CD4-positive, alpha-beta T cell treated with Interleukin-4 for 4 hours (primary cell): ENCODE measurements around the gene GNB1.
A peak's percentile ranks its signal among the peaks of the same experiment; 100 is the strongest.

Experiments used
- DNase-seq: peaks from one replicate; pipeline ENCODE4 v3.0.0-alpha.2; 2020

Gene GNB1

DNA sequence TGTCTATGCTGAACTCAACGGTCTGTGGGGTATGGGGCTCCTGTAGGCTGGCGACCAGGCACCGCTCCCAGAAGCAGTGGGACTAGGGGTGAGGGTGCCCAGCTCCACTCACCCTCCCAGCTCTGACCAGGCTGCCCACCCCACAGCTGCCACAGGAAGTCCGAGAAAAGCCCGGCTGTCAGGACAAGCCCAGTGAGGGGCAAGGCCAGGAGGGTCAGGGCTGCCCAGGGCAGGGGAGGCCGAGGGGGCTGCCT is 31.7 kb upstream of the GNB1 start:
- no peak for DNase-seq

DNA sequence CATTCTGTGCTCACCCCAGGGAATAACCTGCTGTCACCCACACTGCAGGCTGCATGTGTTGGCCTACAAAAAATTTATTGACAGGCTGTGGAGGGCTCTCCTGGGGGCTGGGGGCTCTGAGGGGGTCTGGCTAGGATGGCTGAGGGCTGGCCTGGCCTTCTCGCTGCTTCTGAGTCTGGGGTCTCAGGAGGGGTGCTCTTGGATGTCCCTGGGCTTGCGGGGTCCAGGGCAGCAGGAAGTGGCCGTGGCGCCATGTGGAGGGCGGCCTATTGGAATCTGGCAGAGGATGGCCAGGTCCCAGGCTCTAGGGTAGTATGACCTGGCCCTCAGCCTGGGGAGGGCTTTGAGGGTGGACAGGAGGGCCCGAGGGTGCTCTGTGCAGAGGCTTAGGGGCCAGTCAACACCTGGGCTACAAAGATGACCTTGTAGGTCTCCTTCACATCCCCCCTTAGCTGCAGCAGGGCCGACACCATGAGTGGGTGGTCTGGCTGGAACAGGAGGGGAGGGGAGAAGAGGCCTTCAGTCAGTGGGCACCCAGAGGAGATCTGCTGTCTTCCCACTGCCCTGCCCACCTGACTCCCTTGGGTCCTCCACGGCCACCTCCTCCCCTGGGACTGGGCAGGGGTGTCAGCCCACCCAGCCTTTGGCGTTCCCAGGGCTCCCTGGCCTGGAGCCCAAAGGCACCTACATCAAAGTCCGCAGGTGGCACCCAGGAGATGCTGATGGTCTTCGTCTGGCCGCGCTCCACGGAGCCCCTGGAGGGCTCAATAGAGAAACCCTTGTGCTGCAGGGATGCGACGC is 31.2 kb upstream of the GNB1 start:
- no peak for DNase-seq

DNA sequence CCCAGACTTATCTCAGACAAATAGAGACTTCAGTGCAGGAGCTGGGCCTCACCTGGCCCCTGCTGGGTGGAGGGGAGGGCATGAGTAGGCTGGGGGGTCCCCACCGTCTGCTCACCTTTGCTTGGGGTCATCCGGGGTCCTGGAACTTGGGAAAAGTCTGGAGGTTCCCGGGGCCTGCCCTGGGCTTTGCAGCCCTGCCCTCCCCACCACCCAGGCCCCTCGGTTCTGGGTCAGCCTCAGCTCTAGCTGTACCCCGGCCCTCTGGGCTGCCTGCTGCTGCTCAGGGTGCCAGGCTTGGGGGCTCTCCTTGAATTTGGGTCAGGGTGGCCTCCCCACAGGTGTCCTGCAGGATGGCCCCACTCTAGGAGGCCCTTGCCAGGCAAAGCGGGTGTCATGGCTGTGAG is 30.6 kb upstream of the GNB1 start:
- no peak for DNase-seq

DNA sequence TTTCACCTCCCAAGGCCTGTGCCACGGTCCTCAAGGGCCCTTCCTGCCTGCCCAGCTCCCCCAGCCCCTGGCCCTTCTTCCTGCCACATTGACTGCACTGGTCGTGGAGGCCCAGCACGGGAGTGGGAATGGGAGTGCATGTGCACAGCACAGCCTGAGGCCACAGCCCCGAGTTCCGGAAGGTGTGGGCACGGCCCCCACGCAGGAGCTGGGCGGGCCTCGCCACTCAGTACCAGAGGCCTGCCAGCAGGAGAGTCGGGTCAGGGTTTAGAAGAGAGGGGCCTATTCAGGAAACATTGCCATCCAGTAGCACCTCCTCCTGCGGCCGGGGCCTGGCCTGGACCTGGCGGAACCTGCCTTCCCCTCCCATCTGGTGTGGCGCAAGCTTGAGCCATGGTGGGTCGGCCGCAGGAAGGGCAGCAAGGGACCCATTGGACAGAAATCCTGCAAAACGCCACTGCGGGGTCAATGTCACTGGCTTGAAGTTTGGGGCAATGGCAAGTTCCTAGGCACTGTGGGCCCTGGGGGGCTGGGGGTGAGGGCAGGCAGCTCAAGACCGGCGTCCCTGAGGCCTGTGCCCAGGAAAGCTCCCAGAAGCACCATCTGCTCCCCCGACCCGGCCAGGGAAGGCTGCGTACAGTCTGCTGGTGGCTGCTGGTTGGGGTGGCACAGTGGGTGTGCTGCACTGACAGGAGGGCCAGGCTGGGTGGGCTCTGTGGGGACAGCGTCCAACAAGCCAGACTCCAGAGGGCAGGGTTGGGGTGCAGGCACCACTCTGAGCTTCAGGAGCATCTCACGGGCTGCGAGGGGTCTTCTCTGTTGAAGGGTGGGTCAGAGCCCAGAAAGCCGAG is 29.9 kb upstream of the GNB1 start:
- no peak for DNase-seq

DNA sequence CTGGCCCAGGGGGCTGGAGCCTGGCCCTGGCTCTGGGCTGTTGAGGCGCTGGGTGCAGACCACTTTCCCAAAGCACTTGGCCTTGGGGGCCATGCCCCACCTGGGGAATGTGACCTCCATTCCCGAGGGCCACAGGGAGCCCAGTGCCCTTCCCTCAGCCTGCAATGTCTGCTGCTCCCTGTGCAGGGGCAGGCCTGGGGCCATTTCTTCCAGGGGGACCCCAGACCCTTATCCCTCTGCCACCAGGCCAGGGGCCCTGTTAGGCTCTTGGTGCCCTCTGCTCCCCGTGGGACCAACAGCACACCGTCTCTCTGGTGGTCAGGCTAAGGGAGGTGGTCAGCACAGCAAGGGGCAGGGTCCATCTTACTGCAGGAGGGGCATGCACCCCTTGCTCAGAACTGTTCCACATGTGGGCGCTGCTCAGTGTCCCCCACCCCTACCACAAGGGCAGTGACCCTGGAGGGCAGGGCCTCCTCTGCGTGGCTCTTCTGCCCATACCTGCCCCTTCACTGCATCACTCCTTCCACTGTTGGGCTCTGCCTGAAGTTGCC is 29.2 kb upstream of the GNB1 start:
- no peak for DNase-seq

DNA sequence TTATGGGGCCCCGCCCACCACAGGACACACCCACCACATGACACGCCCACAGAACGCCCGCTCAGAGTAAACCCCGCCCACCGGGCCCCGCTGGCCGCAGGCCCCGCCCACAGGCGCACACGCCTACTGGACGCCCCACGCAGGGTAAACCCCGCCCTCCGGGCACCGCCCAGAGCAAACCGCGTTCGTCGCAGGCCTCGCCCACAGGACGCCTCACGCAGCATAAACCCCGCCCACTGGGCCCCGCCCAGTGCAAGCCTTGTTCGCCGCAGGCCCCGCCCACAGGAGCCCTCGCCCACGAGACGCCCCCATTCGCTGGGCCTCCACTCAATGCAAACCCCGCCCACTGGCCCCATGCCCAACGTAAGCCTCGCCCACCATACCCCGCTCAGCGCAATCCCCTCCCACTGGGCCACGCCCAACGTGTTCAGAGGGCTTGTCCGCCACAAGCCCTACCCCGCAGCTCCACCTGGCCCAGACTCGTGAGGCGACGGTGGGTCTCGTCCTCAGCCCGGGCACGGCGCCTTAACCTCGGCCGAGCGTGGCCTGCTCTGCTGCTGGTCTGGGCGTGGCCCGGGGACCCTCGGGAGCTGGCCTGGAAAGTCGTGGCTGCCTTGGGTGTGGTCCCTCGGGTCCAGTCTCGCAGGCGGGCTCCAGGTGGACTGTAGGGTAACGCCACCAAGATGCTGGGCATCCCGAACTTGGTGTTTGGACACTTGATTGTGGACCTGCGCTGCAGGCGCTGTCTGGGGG is 28.6 kb upstream of the GNB1 start:
- peak; percentile 98 for DNase-seq

DNA sequence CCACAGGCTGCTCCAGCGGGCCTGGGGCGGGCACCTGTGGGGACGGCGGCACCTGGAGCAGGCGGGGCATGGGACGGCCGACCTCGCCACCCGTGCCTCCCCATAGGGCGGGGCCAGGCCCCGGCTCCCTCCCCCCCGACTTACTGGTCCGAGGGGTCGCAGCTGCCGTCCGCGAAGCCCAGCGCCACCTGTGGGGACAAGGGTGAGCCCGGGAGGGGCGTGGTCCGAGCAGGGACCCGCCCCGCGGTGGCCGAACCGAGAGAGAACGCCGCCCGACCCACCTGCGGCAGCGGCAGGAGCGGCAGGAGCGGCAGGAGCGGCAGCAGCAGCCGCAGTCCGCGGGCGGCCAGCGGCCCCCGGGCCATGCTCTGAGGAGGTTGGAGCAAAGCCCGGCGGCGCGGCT is 28.0 kb upstream of the GNB1 start, which contains the start of gene TMEM52:
Gene TMEM52, minus strand, starts transcription at position 379 of the 403 bp plus-strand sequence. Its CDS starts 14 bp downstream, at position 365.
- no peak for DNase-seq

DNA sequence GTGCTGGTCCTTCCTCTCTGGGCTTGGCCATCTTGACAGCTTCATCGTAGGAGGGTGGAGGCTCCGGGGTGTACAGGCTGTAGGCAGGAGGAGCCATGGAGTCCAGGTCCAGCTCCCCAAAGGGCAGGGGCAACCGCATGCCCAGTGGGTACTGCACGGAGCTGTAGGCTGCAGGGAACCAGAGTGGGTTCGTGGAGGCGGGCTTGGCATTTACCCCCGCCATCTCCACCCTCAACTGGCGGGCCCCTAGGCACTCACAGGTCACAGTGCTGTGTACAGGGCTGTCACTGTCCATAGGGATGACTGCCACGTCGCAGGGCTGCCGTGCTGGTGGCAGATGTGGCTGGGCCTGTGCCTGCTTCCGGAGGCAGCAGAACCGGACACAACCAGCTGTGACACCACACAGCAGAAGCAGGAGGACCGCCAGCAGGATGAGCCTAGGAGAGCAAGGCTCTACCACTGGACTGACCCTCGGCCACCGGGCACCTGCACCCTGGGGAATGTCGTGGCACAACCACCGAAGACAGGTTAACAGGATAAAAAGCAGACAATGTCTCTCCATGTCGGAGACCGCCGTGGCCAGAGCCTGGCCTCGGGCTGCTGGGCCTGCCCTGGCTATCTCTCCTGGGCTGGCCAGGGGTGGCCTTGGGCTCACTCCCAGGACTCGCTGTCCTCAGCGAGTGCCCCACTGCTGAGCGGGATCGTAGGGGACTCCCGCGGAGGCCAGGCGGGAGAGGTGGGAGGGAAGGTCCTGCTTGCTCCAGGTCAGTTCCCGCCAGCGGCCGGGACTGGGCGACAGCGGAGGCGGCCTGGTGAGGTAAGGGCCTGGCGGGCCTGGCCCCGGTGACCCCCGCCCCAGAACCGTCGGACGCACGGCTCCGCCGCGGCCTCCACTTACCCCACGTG is 27.4 kb upstream of the GNB1 start:
- no peak for DNase-seq

DNA sequence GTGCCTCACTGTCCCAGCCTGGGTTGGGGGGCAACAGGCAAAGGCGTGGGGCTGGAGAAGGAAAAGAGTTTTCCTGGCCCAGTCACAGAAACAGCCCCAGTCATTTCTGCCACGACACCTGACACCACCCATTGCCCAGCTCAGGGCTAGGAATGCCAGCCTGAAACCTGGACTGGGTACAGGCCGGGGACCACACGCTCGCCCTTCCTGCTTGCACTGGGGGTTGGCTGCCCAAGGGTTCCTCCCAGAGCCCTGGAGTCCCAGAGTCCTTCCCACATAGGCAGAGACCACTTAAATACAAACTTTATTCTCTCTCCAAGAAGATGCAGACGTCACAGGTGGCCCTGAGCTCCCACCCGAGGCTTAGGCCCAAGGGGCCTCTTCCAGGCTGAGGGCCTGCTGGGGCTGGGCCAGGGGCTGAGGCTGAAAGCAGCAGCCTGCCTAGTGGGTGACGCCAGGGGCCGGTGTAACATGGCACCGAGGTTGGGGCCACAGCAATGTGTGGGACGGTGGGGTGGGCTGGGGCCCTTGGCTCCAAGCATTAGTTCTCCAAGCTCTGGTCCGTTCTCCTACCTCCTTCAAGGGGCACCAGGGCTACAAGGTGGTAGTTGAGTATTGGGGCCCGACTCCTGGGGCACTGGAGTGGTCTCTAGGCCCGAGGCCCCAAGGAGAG is 26.6 kb upstream of the GNB1 start:
- DNase-seq, result no peak

DNA sequence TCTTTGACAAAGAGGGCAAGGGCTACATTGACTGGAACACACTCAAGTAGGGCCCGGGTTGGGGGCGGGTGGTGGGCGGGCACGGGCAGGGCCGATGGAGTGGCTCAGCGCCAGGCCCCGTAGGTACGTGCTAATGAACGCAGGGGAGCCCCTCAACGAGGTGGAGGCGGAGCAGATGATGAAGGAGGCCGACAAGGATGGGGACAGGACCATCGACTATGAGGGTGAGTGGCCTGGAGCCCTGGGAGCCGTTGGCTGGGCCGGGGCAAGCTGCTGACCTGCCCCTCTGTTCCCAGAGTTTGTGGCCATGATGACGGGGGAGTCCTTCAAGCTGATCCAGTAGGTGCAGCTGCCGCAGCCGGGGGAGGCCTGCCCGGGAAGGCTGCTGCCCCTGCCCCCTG is 26.0 kb upstream of the GNB1 start:
- DNase-seq, result no peak

DNA sequence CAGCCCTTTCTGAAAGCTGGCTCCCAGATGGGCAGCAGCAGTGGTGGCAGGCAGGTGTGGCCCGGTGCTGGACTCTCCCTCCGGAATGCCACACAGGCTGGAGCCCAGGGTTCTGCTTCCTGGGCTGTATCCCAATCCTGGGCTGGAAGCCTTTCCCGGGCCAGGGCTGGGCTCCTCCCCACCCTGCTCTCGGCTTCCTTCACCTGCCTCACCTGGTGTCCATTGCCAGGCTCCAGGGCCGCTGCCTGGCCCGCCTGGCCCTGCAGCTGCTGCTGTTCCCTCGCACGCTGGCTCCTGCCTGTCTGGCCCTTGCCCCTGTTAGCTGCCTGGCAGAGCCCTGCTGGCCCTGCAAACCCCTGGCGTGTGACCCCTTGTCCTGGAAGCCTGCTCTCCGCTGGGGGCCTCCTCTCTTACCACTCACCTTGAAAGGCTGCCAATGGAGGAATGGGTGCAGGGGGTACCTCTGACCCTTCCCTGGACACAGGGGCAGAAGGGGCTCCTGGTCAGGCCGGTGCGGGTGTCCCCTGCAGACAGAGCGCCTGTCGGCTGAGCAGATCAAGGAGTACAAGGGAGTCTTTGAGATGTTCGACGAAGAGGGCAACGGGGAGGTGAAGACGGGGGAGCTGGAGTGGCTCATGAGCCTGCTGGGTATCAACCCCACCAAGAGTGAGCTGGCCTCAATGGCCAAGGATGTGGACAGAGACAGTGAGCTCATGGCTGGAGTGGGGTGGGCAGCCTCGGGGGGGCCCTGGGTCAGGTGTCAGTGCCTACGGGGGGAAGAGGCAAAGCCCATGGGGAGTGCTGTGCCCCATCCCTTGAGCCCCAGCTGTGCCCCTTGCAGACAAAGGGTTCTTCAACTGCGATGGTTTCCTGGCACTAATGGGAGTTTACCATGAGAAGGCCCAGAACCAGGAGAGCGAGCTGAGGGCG is 25.3 kb upstream of the GNB1 start:
- DNase-seq, result no peak

DNA sequence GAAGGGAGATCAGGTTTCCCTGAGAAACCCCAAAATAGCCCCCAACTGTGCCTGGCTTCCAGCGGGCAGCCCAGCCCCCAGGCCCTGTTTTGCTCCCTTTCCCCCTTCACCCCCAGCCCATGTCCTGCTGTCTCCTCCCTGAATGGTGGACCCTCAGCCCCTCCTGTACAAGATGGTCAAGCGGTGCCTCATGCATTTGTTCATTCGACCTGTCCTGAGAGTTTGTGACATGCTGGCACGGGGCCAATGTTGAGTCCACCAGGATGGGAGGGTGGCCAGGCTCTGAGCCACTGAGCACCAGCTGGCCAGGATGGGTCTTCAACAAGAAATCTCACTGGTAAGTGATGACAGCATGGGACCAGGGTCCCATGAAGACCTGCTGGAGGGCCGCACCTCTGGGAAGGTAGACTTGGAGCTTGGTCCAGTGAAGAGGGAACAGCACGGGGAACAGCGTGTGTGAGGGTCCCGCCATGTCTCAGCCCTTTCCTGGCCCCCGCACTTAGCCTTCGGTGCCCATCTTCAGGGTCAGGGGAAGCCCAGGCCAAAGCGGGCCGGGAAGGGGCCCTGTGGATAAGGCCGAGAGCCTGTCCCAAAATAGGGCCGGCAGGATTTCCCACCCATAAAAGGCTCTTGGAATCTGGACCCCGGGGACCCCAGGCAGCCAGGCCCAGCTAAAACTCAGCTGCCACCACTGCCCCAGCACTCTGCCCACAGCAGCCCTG is 24.2 kb upstream of the GNB1 start, which contains the start of gene CALML6:
Gene CALML6, plus strand, starts transcription at position 290 of the 722 bp plus-strand sequence. Its CDS starts 21 bp downstream, at position 311.
- no peak for DNase-seq

DNA sequence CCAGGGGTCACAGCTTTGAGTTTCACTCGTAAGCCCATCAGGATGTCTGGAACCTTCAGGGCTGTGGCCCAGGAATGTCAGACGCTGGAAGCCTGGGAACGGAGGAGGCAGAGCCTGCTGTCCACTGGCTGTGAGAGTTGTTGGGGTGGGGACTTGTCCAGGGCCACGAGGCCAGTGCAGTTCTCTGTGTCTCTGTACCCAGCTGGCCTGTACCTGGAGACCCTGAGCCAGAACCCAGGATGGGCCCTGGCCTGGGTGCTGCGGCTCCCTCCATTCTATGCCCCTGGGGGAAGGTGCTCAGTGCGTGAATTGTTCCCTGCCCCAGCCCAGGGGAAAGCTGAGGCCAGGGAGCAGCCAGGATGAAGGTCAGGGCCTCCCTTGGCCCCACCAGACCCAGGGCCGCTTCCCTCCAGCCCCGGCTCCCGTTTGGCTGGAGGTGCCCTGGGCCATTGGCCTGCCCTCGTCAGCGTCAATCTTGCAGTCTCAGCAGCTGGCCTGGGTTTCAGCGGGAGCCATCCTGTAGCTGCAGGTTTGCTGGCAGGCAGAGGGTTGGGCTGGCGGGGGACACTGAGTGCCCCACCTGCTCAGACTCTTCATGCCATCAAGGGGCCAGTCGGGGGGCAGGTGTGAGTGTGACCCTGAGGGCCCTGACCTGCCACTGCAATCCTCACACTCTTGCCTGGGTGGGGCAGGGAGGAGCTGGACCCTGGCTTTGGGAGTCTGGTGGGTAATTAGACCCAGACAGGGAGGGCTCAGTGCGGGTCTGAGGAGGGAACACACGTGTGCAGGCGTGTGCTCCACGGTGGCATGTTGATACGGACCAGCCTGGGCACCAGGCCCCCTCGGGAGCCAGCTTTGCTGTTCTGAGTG is 23.4 kb upstream of the GNB1 start:
- no peak for DNase-seq

DNA sequence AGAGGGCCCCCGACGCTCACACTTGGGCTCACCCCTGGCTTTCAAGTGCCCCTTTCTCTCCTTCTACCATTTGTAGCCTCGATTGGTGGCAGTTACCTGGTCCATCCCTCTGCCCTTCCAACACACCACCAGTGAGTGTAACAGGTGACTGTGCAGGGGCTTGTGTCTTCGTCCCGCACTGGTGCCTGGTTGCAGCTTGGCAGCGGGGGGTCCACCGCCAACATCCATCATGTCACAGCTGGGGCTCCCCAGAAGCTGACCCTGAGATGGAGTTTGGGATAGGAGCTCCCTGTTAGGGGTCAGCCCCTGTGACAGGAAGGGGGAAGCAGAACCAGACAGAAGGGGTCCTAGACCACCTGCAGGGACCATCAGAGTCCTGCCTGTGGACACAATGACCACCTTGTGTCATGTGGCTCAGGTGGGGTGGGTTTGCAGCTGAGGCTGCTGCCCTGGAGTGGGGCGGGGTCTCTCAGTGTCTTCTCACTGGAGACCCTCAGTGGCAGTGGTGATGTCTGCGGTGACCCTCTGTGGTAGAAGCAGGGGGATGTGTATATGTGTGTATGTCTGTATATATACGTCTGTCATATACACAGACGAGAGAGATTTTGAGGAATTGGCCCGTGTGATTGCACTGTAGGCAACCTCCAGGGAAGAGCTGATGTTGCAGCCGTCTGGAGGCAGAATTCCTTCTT is 20.6 kb upstream of the GNB1 start:
- DNase-seq, result no peak

DNA sequence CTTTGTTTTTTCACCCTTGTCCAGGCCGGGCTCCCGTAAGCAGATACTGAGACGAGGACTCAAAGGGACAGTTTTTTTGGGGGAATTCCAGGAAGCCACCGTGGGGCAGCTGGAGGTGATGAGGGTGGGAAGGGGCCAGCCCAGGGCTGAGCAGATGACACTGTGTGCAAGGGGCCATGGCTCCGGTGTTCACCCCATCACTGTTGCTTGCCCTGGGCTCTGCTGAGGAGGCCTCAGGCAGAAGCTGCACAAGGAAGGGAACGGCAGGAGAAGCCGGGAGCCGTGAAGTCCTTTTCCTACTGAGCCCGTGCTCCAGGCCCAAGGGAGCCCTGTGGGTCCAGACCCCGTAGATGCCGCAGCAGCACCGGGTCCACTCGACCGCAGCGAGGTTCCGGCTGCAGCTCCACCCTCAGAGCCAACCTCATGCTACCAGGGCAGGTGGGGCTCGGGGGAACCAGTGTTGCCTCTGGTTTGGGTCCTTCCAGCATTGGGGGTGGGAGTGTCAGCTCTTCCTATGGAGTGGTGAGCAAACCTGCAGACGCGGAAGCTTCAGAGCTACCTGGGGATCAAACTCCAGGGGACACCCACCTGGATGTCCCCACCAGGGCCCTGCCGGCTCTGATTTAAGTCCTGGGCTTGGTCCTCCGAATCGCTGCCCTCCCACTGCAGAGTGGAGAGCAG is 19.9 kb upstream of the GNB1 start:
- DNase-seq, result no peak

DNA sequence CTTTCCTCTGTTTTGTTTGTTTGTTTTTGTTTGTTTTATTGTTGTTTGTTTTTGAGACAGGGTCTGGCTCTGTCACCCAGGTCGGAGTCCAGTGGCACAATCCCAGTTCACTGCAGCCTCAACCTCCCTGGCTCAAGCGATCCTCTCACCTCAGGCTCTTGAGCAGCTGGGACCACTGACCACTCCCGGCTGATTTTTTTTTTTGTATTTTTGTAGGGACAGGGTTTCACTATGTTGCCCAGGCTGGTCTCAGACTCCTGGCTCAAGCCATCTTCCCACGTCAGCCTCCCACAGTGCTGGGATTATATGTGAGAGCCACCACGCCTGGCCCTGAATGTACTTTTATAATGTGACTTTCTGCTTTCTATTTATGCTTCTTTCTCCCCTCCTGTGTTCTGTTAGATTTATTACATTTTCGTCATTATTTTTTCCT is 19.2 kb upstream of the GNB1 start:
- no peak for DNase-seq

DNA sequence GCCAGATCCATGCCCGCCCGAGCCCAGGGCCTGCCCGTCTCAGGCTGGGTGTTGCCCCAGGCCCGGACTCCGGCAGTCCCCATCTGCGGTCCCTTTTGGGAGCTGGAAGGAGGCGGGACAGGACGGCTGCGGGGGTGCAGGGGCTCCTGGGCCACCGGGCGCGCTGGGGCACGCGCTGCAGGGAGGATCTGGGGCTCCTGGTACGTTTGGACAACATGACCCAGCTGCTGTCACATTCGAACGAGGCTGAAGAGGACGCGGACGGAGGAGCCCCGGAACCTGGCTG is 17.6 kb upstream of the GNB1 start:
- no peak for DNase-seq
